GM21825 (cell line): ENCODE results near the gene TNFRSF8.
A peak's percentile ranks its signal among the peaks of the same experiment; 100 is the strongest.
"Not testable (repeated sequence)": the region's sequence is repeated elsewhere in the genome, so short reads cannot be mapped to it uniquely, and the experiment has no call there.

ENCODE experiments used
- ATAC-seq: cut with Tn5 transposase; IDR thresholded peaks from one replicate; pipeline ENCODE4 v1.9.1; 2021; ENCODE audit warnings: mild to moderate bottlenecking, moderate library complexity; ENCODE audit not compliant: unreplicated experiment

TNFRSF8 gene

GRCh38 chr1:12038356-12039163 is 24.5 kb upstream of the TNFRSF8 start:
- ATAC-seq = no peak

DNA sequence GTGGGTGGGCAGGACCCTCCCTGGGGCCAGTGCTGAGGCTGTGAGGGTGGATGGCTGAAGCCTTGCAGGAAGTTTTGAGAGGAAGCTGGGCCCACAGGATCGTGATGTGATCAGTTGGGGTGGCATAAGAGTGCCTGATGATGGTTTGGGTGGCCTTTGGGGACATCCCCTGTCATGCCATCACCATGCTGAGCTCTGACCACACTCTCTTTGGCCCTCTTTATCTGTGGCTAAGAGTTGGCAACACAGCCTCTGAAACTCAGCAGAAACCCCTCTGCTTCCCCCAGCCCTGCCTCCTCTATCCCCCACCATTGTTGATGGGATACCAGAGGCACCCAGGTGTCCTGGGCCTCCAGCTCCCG is 24.0 kb upstream of the TNFRSF8 start:
- ATAC-seq = no peak

DNA sequence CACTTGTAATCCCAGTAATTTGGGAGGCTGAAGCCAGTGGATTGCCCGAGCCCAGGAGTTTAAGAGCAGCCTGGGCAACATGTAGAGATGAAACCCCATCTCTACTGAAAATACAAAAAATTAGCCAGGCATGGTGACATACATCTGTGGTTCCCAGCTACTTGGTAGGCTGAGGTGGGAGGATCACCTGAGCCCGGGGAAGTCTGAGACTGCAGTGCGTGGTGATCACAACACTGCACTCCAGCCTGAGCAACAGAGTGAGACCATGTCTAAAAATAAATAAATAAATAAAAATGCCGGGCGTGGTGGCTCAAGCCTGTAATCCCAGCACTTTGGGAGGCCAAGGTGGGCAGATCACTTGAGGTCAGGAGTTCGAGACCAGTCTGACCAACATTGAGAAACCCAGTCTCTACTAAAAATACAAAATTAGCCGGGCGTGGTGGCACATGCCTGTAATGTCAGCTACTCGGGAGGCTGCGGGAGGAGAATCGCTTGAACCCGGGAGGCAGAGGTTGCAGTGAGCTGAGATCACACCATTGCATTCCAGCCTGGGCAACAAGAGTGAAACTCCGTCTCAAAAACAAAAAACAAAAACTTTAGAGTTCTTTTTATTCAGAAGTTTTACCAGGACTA is 23.2 kb upstream of the TNFRSF8 start:
- peak; percentile 44 for ATAC-seq

GRCh38 chr1:12040457-12041051 is 22.5 kb upstream of the TNFRSF8 start:
- peak; percentile 59 for ATAC-seq

- not testable (repeated sequence) for ATAC-seq
These were observed 18.8 kb upstream of the TNFRSF8 start for GRCh38 chr1:12044187-12044877.

DNA sequence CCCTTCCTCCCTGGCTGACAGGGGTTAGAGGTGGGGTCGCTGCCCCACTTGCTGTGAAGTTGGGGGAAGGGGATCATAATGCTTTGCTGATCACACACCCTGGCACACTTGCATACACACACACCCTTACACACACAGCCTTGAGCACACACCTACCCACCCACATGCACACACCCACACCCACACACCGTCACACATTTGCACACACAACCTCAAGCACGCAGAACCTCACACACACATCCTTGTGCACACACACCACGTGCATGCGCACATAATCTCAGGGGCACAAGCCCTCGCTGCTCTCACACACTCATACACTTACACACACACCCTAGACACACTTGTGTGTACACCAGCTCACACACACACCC is 16.4 kb upstream of the TNFRSF8 start:
- ATAC-seq = peak; percentile 1

- ATAC-seq = peak; percentile 36
These were observed 15.8 kb upstream of the TNFRSF8 start for GRCh38 chr1:12047120-12047876.

- no peak for ATAC-seq
These were observed 14.7 kb upstream of the TNFRSF8 start for GRCh38 chr1:12048372-12048771.

DNA sequence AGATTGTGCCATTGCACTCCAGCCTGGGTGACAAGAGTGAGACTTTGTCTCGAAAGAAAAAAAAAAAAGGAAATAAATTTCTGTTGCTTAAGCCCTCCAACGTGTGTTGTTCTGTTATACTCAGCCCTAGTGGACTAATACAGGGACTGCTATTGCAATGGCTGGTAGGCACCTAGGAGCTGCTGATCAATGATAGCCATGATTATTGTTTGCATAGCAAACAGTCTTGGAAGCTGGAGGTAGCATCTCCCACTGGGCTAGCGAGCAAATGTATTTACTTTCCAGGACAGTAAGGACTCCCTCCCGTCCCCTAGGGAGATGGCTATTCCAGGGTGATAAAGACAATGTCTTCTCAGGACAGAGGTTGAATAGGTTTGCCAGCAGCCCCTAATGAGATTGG is 13.5 kb upstream of the TNFRSF8 start:
- ATAC-seq = no peak

DNA sequence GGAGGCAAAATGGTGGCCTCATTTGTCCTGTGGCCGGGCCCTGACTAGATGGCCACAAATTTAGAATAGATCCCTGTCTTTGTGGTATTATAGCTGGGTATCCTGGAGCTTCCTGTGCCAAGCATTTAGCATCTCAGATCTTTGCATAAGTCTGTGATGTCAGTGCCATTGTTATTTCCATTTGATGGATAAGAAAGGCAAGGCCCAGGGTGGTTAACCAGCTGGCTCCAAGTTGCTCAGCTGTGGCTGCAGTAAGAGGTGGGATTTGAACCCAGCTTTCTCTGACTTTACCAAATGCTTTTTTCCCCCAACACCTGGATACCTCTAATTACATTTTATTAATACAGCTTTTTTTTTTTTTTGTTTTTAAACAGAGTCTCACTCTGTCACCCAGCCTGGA is 11.7 kb upstream of the TNFRSF8 start:
- no peak for ATAC-seq

DNA sequence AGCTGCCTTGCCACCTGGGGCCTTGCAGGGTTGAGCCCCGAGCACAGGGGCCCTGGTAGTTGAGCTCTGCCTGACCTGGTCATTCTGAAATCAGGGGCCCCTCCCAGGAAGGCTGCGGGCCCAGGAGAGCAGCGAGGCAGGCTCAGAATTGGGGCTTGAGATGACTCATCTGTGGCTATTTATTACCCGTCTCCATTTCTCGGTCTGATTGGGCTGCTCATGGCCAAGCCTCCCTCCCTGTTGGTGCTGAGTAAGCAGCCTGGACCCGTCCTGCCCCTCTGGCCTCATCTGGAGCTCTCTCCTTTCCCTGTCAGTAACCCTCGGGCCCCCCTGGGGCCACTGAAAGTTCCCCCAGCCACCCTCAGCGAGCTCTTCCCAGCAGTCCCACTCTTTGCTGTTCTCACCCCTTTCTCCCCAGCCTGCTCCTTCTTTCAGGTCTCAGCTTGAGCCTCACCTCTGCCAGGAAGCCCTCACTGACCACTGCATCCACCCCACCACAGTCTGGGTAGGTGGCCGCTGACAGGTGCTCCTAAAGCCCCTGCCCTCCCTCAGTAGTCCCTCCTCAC is 11.0 kb upstream of the TNFRSF8 start:
- ATAC-seq = peak; percentile 68

DNA sequence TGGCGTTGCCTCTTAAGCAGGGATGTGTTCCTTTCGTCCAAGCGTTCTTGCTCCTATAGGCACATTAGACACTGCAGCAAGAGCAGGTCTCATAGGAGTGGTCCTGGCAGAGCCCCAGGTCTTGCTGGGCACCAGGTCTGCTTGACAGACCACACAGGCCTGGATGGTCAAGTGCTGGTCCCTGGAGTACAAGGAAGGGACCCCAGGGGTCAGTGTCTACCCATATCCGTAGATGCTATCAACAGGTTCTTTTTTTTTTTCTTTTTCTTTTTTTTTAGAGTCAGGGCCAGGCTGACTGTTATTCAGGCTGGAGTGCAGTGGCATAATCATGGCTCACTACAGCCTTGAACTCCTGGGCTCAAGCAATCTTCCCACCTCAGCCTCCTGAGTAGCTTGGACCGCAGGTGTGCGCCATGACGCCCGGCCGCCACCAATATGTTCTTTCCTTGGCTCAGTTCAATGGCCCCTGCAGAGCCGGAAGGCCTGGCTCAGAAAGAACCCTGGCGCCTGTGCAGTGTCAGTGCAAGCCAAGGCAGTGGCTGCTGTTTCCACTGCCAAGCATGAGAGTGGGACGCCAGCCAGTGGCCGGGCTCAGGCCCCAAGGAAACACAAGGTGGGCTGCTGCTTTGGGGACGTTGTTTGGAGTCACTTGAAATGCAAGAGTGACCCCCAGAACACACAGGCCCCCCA is 10.0 kb upstream of the TNFRSF8 start:
- no peak for ATAC-seq

DNA sequence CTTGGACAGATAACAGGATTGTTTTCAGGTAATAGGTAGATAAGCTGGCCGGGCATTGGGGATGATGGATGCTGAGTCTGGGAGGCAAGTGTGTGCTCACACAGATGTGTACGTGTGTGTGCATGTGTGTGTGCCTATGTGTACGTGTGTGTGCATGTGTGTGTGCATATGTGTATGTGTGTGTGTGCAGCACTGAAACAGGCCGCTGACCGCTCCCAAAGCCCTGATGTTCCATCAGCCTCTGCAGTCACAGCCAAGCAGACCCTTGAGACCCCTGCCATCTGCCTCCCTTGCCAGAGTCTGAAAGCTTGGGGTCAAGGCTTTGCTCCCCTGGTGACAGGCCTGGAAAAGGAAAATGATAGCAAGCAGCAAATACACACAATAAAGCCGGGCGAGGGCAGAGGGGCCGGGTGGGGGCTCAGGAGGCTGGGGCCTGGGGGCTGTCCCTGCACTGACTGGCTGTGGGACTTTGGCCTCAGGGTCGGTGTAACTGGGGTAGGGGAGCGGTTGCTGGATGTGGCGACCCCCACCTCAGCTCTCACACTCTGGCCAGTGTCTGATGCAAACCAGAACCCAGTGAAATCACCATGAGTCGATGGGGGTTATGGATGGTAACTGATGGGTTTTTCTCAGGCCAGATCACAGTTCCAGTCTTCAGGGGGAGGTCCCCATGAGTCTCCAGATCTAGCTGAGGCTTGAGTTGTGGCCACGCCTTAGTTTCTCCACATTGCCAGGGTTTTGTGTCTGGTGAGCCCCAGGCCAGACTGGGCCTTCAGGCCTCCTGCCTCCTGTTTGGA is 9.2 kb upstream of the TNFRSF8 start:
- ATAC-seq = no peak

- ATAC-seq = no peak
These were observed 7.8 kb upstream of the TNFRSF8 start for GRCh38 chr1:12055259-12055658.

- no peak for ATAC-seq
These were observed 6.7 kb upstream of the TNFRSF8 start for GRCh38 chr1:12056331-12056841.

- ATAC-seq = no peak
These were observed 5.7 kb upstream of the TNFRSF8 start for GRCh38 chr1:12057382-12057781.

- no peak for ATAC-seq
These were observed 5.0 kb upstream of the TNFRSF8 start for GRCh38 chr1:12057940-12058687.

DNA sequence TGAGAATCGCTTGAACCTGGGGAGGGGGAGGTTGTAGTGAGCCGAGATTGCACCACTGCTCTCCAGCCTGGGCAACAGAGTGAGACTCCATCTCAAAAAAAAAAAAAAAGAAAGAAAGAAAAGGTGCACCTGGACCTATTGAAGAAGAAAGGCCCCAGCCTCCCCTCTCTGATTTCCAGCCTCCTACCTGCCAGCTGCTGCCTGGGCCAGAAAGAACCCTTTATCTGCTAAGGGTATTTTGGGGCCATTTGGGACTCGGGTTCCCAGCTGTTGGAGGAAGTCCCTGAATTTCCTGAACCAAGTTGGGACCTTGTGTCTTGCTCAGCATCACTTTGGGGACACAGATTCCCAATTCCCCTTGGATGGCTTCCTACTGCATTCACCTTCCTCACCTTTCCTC is 3.9 kb upstream of the TNFRSF8 start:
- no peak for ATAC-seq
